COLO668 (cell line): ENCODE measurements around the gene CABLES2.

Source experiments
- DNase-seq: peaks from one replicate; lab custom pipeline; 2025; ENCODE audit not compliant: unreplicated experiment; lab: John Stamatoyannopoulos, UW

Gene CABLES2

DNA sequence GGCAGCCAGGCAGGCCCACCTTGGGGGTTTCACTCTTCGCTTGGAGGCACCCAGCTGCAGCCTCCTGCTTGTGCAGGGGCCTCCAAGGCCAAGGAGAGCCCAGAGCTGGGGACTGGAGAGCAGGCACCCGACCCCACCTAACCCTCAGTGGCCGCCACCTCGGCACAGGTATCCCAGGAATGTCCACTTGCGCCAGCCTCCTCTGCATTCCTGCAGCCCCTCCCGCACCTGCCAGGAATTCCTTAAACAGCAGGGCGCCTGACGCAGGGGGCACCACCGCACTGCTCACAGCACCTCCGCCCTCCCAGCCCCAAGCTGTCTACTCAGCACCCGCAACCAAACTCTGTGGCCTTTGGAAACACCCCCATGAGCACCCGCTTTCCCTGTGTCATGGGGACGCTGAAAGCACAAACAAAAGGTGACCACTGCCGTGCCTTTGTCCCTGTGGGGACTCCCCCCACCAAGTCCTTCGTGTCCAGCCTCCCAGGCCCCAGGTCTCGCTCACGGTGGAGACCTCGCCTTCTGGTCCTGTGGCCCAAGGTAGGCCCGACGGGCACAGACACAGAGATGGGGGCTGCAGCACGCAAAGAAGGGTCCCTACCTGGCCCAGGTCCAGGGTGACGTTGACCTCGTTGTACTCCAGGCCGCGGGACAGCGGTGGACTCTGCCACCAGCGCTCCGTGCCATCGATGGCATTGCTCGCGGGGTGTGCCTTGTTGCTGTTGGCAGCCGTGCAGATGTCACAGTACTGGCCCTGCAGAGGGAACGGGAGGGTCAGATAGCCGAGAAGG is 45.1 kb downstream of the CABLES2 start:
- no peak for DNase-seq

DNA sequence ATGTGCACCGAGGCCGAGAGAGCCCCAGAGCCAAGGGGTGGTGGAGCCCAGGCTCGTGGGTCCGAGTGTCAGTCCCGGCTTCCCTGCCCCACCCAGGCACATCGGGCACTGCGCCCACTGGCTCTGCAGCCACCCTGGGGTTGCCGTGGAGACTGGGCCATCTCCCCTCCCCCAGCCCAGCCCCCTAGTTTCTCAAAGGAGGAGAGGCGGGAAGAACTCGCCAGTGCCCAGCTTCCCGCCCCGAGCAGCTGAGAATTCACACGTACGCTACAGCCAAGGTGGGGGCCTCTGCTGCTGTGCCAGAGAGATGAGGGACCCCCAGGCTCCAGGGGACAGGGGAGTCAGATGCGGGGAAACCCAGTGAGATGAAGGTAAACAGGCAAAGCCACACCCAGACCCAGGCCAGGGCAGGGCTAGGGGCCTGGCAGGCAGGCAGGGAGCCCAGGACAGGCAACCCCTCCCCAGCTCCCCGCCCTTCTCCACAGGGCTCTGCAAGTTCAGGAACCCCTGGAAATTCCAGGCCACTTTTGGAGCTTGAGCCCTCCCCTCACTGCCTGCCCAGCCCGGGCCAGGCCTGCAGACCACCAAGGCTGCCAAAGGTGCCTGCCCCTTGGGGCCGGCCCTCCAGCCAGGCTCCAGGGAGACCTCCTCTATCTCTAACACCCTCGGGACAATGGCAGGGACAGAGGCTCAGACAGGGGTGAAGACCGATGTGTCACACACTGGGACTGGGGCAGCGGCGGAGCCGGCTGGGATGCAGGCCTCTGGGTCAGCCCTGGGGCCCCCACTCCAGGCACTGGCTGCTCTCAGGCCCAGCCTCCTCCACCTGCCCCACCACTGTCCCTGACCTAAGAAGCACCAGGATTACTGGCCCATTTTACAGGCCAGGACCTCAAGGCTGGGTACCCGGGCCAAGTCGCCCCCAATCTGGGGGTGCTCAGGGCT is 46.0 kb downstream of the CABLES2 start:
- no peak for DNase-seq

DNA sequence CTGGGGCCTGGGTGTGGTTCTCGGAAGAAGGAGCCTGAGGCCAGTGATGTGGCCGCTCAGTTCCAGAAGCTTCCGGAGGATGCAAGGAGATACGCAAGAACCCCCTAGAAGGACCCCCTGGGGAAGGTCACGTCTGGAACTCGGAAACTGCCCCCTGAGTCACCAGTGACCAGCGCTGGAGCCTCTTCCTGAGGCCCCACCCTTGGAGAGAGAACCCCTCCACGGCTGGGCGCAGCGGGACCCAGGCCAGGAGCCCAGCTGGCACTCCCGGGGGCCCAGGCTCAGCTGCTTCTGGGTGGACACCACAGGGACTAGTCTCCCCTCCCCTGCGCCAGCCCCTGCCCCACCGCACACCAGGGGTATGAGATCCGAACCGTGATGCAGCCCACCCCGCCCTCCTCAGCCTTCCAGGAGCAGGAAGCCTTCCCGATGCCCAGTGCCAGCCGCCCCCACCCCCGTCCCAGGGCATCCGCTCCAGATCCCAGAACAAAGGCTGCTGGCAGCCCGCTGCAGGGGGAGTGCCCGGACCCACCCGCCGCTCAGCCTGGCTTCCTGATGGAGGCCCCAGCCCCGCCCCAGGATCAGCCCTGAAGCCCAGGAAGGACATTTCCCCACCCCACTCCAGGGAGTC is 47.5 kb downstream of the CABLES2 start:
- DNase-seq, result no peak

DNA sequence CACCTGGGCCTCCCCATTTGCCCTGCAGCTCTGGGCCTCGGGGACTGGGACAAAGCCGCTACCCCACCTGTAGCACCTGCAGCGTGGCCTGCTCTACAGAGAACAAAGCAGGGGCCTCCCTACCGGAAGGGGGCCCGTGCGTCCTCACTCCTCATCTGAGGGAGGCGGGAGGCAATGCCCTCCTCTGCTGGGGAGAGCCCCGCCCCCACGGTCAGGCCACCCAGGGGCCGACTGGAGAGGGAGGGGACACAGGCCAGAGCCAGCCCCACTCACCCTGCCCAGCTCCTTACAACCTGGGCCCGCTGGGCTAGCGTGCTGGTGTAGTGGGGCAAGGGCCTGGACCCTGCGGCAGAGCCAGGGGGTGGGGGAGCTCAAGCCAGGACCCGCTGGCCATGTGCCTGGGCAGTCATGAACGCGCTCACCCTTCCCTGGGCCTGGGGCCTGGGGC is 48.0 kb downstream of the CABLES2 start:
- no peak for DNase-seq

DNA sequence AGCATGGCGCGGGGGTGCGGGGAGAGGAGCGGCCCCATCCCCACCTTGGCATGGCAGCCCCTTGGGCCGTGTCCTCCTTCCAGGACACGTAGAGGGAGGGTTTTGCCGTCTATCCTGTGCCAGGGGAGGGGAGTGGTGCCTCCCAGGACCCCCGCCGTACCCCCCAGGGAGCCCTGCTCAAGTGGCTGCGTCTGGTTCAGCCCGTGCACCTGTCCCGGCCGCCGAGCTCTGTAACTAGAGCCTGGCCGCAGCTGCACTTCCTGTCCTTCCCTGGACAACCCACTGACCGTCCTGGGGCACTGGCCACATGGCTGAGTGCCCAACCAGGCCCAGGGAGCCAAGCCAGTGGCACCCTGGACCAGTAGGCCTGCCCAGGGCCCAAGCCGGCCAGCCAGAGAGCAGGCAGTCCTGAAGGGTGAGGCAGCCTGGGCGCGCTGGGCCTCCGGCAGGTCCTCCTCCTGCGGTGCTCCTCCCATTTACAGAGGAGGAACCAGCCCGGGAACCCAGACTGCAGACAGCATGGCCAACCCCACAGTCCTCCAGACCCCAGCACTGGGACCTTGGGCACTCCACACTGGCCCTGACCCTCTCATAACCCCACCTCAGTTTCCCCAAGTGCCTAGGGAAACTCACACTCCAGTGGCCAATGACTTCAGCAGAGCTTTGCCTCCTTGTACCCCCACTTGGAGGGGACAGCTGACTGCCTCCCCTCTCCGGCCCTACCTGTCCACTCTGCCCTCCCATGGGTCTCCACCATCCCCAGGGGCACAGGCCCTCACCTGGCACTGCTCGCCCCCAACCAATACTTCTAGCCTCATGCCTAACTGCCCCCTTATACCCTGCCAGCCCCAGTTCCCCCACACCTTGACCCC is 48.7 kb downstream of the CABLES2 start:
- no peak for DNase-seq

DNA sequence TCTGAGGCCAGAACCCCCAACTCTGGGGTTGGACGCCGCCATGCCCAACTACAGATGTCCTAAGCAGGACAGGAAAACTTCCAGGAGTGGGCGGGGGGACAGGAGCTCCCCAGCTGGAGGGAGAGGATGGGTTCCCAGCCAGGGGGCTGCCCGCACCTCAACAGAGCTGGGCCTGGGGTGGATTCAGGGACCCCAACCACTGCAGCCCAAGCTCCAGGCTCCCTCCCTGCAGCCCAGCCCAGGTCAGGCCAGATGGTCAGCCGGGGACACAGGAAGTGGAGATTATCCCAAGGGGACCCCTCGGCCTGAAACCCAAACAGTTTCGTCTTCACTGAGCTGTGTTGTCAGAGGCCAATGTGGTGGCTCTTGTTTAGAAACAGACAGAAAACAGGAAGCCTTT is 49.4 kb downstream of the CABLES2 start:
- no peak for DNase-seq

DNA sequence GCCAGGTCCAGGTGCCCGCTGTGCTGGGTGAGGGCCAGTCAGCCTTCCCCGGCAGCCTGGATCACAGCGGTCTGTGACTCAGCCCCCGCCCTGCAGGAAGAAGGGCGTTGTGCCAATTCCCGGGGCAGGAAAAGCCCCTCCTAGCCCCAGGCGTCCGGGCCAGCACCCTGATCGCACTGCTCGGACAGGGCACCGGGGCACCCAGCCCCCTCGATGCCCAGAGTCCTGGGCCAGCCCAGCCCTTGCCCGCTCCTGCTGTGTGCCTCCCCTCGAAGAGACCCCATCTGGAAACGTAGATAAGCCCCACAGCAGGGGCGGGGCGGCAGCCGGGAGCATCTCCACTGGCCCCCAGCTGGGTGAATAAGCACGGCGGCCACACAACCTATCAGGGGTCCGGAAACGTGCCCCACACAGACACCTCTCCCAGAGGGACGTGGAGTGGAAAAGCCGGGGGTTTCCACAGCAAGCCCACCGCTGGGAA is 49.9 kb downstream of the CABLES2 start:
- DNase-seq, result no peak

DNA sequence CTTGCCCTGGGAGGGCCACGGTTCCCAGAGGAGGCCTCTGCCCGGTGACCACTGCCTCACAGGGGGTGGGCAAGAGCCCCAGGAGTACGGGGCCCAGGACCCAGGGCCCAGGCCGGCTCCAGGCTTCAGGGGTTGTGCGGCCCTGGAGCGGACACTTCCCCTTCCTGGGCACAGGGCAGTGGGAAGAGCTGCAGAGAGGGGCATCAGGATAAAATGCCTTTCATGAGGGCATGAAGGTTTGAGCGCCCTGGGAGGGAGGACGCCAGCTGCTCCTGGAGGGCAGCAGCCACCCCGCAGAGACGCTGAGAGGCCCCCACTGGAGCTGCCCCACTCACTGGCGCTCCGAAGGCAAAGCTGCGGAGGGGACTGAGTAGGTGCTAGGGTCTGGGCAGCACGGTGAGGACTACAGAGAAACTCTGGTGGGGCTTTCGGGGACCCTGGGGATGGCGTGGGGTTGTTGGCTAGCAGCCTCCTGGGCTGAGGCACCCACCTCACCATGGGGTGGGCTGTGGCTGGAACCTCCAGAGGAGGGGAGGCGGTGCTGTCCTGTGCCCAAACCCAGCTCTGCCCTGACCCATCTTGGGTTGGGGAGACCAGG is 50.4 kb downstream of the CABLES2 start:
- no peak for DNase-seq

DNA sequence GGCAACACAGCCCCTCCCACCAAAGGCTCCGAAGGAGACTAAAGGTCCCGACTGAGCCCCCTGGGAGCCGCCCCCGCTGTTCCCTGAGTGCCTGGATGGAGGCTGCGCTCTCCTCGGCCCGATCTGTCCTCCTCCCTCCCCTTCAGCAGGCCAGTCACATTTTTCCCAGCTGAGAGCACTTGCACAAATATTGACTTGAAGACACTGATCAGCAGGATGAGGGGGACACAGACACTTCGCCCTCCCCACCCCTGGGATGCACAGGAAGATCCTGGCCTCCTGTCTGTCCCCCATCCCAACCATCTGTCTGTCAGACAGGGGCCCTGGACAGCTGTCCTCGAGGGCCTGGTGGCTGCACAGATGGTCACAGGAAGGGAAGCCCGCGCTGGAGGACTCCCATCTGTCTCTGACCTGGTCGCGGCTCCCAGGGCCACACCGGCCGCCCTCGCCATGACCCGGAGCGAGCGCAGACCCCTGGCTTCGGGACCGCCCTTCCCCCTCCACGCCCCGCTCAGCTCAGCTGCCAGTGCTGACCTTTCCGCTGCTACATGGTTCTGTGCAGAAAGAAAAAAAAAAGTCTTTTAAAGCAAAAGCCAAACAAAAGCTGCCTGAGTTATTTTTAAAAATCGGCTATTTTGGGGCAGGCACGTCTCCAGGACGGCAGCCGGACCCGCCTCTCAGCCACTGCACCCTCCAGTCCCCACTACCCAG is 51.1 kb downstream of the CABLES2 start:
- DNase-seq, result no peak

DNA sequence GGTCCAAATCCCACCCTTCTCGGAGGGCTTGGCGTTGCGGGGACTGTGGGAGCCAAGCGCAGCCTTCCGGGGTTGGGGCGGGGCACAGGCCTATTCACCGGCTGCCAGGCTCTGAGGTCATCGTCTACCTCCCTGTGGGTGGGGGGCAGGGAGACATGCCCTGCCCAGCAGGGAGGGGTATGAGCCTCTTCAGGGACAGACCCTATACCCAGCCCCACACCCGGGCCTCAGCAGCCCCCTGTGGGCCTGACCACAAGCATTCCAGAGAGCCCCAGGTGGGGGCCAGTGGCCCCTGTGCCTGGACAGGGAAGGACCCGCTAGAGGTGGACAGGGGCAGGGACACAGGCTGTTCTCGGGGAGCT is 51.6 kb downstream of the CABLES2 start:
- DNase-seq, result no peak

DNA sequence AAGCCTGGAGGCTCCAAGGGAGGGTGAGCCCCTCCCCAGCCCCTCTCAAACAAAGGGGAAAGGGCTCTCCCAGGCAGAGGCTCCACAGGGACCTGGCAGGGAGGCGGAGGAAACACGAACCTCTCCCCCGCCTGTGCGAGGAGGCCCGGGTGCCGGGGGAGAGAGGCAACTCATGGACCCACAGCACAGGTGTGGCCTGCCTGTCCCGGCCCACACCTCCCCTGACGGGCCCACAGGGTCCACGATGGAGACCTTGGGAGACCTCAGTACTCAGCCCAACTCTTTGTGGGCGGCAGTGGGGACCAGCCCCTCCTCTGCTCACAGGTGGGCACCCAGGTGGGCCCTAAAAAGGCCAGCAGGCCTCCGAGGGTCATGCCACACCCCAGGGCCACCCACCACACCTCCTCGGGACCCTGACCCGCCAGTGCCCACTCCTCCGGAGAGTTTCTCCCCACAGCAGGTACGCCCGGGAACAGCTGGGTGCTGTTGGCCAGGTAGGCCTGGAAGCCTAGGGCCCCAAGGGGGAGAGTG is 52.2 kb downstream of the CABLES2 start:
- no peak for DNase-seq

DNA sequence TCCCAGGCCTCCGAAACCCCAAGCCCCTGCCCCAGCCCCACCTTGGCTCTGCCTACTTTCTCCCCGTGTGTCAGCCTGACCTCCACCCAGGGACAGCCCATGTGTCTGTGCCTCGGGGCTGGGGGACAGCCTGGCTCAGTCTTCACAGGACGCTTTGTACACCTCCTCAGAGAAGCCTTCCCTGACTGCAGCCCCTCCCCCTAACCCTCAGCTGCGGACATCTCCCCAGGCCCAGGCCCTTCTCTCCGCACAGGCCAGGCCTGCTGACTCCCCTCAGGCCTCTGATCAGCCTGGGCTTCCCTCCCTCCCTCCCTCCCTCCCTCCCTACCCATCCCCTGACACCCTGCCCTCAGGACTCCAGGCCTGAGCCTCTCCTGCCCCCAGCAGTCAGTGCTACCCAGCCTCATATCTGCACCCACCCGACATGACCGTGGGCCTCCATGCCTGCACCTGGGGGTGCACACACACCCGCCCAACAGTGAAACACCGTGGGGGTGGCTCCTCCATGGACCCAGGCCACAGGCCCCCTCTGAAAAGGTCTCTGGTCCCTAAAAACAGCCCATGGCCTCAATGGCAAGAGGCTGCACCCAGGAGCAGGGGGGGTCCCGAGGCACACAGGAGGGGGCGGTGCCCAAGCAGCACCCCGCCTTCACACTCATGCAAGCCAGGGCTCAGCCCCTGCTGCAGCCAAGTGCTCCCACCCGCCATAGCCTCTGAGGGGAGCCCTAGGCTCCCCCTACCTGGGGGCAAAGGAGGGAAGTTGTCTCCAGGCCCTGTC is 52.9 kb downstream of the CABLES2 start:
- no peak for DNase-seq

DNA sequence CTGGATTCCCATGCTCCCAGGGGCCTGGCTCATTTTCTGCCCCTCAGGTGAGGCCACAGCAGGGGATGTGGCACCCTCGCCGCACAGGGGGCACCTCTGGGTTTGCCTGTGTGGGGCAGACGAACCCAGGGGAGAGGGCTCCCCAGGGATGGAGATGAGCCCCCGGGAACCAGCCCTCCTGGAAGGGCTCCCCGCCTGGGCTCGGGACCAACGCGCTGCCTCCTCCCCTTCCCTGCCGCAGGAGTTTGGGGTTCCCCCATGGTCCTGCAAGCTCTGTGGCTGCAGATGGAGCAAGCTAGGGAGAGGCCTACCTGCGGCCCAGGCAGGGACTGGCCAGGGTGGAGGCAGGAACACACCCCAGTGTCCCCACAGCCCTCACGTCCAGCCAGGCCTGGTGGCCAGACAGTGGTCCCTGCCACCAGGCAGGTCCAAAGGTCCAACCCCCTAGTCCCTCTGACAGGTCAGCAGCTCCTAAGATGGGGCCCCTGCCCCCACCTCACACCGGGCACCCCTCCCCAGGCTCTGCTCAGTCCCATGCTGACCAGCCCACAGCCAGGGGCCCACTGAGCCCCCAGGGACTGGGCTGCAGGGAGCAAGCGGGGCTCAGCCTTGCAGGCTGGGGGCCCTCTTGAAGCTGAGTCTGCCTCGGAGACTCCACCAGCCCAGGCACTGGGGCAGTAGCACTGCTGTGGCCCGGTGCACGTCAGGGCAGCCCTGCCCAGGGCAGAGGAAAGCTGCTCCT is 53.6 kb downstream of the CABLES2 start:
- no peak for DNase-seq

DNA sequence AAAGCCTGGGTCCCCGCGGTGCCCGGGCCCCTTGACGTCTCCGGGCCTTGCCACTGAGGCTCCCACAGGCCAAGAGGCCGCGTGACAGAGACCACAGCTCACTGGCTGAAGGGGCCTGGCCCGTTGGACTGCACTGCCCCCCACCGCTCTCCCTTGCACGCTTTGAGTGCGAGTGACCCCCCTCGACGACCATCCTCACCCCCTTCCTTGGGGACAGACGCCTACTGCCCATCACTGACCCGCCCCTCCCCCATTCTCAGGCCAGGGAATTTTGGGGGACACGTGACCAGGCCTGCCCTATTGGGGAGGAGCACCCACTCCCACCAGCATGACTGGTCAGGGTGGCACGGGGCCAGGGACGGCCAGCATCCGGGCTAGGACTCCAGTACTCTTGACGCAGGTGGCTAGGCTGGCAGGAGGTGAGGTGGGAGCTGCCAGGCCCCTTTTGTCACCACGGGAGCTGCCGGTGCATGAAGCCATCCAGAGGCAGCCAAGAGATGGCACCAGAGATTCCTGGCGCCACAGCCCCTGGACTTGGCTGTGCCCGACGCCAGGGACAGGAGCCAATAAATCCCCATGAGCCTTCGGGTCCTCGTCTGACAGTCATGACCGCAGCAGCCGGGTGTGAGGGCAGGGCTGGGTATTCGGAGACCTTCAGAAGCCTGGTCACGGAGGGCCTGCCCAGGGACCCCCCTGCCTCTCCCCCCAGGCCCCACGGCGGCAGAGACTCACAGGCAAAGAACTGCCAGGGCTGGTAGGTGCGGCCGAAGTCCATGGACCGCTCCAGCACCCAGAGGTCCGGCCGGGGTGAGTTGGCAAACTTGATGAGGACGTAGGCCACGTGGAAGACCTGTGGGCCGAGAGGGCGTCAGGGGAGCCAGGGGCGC is 54.4 kb downstream of the CABLES2 start:
- no peak for DNase-seq

DNA sequence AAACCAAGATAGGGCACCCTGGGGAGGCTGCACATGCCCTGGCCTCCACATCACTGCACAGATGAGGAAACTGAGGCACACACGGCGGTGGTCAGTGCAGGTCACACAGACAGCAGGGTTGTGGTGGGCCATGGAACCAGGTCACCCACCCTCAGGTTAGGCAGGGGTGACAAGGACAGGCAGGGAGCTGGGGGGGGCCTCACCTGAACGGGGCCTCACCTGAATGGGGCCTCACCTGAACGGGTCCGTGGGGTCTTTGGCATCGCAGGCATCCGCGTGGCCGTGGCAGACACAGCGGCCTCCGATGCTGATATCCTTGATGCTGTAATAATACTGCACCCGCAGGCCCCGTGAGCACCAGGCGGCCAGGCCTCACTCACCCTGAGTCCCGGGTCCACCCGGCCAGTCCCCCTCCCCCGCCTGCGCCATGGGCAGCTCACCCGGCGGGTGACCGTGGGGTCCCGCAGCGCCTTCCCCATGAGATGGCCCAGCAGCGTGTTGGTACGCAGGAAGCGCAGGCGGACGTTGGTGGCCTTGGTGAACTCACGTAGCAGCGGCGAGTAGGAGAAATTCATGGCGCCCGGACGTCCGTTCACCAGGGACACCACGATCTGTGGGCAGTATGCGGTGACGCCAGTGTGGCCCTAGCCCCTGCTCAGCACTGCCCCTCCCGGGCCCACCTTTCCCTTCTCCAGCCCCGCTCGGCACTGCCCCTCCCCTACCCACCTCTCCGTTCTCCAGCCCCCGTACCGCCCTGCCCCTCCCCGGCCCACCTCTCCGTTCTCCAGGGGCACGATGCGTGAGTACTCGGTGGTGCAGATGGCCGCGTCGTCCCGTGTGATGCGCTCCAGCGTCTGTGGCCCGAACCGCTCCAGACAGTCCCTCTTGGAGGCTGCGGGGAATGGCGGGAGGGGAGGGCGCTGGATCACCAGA is 55.4 kb downstream of the CABLES2 start:
- DNase-seq, result no peak
